Stromal cell of bone marrow (primary cell): ENCODE data around the gene CLEC2A.
"Not testable (repeated sequence)": the region's sequence is repeated elsewhere in the genome, so short reads cannot be mapped to it uniquely, and the experiment has no call there.

ENCODE experiments used
- DNase-seq: peaks from one replicate; pipeline ENCODE4 v3.0.0-alpha.2; 2012; ENCODE audit warnings: low read depth

Gene CLEC2A

GRCh38 chr12:9881246-9881645, 50.9 kb downstream of the CLEC2A start, which contains the start of gene KLRF2:
TSS of gene KLRF2 (plus strand) at chr12:9881489. CDS start at chr12:9881596, 107 bp downstream.
- DNase-seq: no peak

GRCh38 chr12:9880532-9881078, 51.6 kb downstream of the CLEC2A start:
- no peak for DNase-seq

DNA sequence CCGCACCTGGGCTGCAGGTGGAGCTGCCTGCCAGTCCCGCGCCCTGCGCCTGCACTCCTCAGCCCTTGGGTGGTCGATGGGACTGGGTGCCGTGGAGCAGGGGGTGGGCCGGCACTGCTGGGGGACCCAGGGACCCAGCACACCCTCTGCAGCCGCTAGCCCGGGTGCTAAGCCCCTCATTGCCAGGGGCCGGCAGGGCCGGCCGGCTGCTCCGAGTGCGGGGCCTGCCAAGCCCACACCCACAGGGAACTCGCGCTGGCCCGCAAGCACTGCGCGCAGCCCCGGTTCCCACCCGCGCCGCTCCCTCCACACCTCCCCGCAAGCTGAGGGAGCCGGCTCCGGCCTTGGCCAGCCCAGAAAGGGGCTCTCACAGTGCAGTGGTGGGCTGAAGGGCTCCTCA, 56.0 kb downstream of the CLEC2A start:
- not testable (repeated sequence) for DNase-seq

GRCh38 chr12:9872742-9873141, 59.4 kb downstream of the CLEC2A start:
- no peak for DNase-seq

DNA sequence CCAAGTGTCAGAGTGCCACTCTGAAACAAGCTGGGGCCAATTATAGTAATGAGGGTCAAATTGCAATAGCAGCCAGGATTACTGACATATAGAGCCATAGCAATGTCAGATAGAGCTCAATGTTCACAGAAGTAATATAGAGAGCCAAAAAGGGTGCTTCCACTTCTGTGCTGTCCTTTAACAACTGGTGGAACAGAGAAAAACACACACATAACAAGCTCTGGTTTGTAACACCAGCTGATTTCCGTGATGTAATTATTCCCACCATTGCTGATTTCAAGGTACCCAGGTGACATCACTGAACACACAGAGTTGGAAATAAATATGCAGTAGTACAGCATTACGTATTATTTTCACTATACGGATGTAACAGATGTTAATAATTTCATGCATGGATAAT, 60.0 kb downstream of the CLEC2A start:
- no peak for DNase-seq

GRCh38 chr12:9870286-9870866, 61.8 kb downstream of the CLEC2A start:
- no peak for DNase-seq

DNA sequence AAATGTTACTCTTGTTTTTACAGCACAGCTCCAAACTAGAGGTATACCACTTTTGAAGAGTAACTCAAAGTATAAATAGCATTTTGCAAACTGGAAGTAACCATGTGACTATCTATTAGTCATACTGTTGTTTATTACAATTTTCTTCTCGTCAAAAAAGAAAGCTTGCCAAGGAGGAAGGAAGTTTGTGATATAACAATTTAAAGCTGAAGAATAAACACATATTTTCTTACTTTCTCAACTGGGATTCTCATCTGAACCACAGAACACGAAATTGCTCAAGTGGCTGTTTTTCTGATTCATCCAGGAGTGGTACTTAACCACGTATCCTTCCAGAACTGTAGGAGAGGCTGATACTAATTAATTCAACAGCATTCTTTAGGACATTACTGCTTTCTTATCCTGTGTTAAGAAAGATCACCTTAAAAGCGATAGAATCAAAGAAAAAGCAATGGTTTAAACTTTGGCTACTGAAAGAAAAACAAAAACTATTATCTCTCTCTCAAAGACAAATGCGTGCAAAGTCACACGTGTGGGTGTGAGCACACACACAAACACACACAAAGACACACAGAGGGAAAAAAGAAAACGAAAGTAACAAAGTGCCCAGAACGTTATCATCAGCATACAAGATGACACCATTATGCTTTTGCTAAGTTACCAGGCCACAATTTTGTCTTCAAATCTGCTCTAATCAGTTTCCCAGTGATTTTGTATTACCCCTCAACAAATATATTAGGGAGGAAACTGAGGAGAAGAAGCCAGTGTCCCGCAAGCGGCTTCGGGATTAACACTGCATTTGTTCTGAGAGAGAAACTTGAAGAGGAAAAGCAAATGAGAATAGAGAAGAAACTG, 62.6 kb downstream of the CLEC2A start, which contains the start of gene CLEC2B:
Gene CLEC2B, minus strand, starts transcription at position 48 of the 855 bp plus-strand sequence.
- peak; percentile 71 for DNase-seq

DNA sequence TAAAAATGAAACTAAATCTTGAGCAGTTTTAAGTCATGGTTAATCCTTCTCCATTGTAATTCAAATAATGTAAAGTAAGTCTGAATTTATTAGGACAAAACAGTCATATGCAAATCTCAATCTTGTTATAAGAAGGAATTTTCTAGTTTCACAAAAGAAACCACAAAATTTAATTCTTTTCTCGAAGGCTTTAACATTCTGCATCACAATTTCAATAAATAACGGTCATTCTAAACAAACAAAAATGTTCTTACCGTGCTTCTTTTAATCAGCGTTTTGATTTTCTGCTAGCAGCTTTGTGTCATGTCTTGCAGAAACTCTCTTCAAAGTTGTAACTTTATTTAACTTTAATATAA, 63.2 kb downstream of the CLEC2A start:
- no peak for DNase-seq

GRCh38 chr12:9868311-9868801, 63.8 kb downstream of the CLEC2A start:
- no peak for DNase-seq

DNA sequence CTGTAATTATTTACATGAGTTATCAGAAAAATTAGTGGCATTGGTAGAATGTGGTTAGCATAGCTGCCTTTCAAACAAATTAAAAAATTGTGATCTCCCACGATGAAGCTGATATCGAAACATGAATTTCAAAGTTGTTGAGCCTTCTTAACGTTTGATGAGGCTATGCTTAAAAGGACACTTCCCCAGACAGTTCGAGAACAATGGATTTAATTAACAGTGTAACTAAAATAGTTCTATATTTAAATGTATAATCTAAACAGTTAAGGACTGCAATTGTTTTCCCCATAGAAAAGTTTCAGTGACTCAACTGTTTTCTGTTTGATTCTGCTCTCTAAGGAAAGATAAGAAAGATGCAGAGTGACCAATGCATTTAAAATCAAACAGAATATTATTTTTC, 64.6 kb downstream of the CLEC2A start:
- DNase-seq: no peak

DNA sequence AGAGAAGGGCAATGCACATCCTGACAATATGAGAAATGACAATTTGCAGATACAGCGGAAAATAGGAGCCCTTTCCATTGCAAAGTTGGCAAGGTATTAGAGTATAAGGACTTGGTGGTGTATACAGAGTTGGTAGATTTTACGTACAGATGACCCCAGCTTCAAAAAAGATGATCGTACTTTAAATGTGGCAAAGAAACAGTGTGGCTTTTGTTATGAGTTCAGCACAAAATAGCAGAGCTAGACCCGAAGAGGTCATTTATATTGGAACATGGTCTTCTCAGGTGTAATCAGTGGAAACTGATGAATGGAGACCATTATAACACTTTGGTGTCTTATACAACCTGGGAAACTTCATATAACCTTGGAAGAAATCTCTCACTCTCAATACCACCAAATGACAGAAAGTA, 65.3 kb downstream of the CLEC2A start:
- no peak for DNase-seq

GRCh38 chr12:9864913-9865675, 67.1 kb downstream of the CLEC2A start:
- DNase-seq: no peak
